Prostate gland (tissue), 2 donors: ENCODE results near the gene SSUH2.

Experiments
- CTCF ChIP-seq, 4 experiments: fragments of 200-600 bp in 2 of 4; fragments of 450-650 bp in 2 of 4; sonication (generic) in 2 of 4; IDR thresholded peaks; 1 replicate in 3 of 4; 2 replicates in 1 of 4; pipeline ENCODE4 v1.5.1; 2016 to 2019; ENCODE audit warnings: antibody characterized with exemption in 4 of 4, mild to moderate bottlenecking in 2 of 4, moderate library complexity in 2 of 4
- POLR2A ChIP-seq: fragments of 450-650 bp; IDR thresholded peaks from one replicate; pipeline ENCODE4 v1.6.1; 2016; ENCODE audit warnings: antibody characterized with exemption, mild to moderate bottlenecking

GRCh38 chr3:8627201-8627940 is 17.2 kb downstream of the SSUH2 start:
- TF ChIP-seq CTCF (IDR thresholded peaks at IDR 0.05) (no peak), POLR2A (no peak)
